NT2/D1 (cell line): ENCODE measurements around the gene KRT35.

ENCODE experiments used
- SUZ12 ChIP-seq: IDR thresholded peaks from 2 replicates; pipeline ENCODE4 v1.6.1; 2011; ENCODE audit not compliant: insufficient read length, insufficient read depth; ENCODE audit errors: extremely low read depth
- YY1 ChIP-seq: IDR thresholded peaks from 2 replicates; pipeline ENCODE4 v1.6.1; 2011; ENCODE audit not compliant: insufficient read length, insufficient read depth
- ZNF274 ChIP-seq: IDR thresholded peaks from 2 replicates; pipeline ENCODE4 v1.6.1; 2011; ENCODE audit warnings: mild to moderate bottlenecking, low read depth, low read length

DNA sequence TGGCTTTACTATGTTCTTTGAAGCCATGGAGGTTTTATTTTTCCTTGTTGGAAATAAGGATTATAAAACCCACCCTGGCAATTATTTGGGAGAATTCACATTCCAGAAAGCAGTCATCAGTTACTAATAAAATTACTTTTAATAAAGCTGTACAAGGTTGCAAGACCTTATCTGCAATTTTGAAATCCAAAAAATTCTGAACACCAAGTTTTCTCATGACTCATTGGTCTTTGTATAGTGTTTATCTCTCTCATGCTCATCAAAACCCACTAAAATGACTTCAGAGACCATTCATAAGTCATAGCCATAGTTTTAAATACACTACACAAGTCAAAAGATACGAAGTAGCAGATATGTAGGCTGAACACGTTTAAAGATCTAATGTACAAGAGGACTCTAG is 34.1 kb downstream of the KRT35 start:
- no peak for TF ChIP-seq YY1
- TF ChIP-seq ZNF274, result no peak
- TF ChIP-seq SUZ12, result no peak
